Adipose tissue (tissue), 3 donors: ENCODE results near the gene SYCN. TPM values are rescaled to one million over a fixed set of nuclear protein-coding genes. Genes with fewer than 3 reads are reported as not detected.
"Not testable (repeated sequence)": the region's sequence is repeated elsewhere in the genome, so short reads cannot be mapped to it uniquely, and the experiment has no call there.

ENCODE experiments used
- H3K27ac ChIP-seq: one replicate; pipeline ENCODE4 v1.5.1; 2013; ENCODE audit warnings: low read depth, low read length
- WGBS, 3 donors: extraction: QIAGEN DNeasy Blood & Tissue Kit; methylation state at CpG; one replicate each; pipeline ENCODE4 v1.1.7; 2013; 5-methylcytosine and 5-hydroxymethylcytosine counted together
- polyA plus RNA-seq, 3 donors: library from polyadenylated mRNA; stranded (reverse); fragments of 200-250 nt; gene quantifications; one replicate each; pipeline ENCODE4 v1.2.3, GENCODE V29; 2013
- donor health status: healthy with polysubstance abuse.
- donor health status: Bipolar disorder and iron deficiency.
- donor health status: healthy.

The SYCN gene
- polyA plus RNA-seq, 3 donors = 1.0 to 939 TPM; not detected in 1

DNA sequence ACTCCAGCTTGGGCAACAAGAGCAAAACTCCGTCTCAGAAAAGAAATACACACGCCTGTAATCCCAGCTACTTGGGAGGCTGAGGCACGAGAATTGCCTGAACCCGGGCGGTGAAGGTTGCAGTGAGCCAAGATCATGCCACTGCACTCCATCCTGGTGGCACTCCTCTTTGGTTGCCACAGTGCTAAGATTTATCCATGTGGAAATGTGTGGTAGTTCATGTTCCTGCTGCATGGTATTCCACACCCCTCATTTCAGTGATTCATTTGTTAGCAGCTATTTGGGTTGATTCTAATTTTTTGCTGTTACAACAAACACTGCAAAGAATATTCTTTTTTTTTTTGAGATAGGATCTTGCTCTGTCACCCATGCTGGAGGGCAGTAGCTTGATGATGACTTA, 28.6 kb upstream of the SYCN start:
- H3K27ac ChIP-seq = no peak overlapping the region
- WGBS, 3 donors = 85 to 91% (median 88%) methylated on average over 5 of the region's 5 CpGs

DNA sequence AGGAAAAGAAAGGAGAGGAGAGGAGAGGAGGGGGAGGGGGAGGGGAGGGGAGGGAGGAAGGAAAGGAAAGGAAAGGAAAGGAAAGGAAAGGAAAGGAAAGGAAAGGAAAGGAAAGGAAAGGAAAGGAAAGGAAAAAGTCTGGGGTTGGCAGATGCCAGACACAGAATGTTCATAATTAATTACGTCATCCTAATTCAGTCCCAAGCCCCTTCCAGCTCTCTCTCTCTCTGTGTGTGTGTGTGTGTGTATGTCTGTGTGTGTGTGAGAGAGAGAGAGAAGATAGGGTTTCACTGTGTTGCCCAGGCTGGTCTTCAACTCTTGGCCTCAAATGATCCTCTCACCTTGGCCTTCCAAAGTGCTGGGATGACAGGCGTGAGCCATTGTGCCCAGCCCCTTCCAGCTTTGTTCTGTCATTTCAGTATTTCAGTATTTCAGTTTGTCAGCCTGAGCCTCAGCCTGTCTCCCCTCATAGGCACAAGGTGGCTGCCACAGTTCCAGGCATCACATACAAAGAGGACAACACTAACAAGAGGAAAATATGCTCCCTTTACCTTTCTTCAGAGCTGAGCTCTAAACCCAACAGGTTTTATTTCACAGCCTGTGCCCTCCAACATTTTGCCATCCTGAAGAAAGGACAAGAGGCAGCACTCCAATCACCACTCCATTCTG, 26.2 kb upstream of the SYCN start:
- no peak overlapping the region for H3K27ac ChIP-seq
- WGBS, 3 donors = 84 to 89% (median 86%) methylated on average over 2 of the region's 2 CpGs

DNA sequence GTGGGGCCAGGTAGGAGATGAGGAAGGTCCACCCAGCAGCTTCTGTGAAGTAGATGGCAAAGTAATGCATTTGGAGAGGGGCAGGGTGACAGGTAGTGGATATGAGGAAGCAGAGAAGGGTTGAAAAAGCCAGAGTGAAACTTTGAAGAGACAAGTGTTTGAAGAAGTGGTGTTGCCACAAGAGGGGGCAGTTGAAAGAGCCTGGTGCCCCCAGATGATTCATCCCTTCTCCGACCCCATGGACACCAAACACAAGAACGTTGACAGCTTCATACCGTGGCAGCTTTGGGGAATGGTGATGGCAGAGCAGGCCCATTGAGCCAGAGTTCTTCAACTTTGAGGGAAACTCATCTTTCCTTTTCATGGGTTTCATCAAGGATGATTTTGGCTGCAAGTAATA, 20.8 kb upstream of the SYCN start:
- no peak overlapping the region for H3K27ac ChIP-seq
- WGBS, 3 donors = 18 to 60% (median 23%) methylated on average over 3 of the region's 3 CpGs

DNA sequence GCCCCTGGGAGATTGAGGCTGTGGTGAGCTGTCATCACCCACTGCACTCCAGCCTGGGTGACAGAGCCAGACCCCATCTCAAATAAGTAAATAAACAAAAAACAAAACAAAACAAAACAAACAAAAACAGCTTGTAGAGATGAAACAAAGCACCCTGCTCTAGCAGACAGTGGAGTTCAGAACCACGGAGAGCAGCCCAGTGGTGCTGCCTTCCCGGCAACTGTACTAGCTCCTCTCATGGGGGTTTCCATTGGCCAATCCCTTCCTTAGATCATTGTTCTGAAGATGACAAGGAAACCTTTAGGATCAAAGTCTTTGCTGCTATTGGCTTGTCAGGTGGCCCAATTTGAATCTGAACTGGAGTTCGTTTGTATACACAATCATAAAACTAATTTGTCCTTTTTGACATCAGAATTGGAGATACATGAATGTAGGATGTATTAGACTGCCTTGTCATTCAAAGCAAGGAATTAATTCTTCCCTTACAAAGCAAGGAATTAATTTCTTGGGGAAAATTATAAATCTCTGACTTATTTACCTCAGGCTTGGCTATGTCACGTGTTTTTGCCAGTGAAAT, 19.7 kb upstream of the SYCN start:
- 19 to 53% (median 20%) methylated on average over 4 of the region's 4 CpGs for WGBS, 3 donors

DNA sequence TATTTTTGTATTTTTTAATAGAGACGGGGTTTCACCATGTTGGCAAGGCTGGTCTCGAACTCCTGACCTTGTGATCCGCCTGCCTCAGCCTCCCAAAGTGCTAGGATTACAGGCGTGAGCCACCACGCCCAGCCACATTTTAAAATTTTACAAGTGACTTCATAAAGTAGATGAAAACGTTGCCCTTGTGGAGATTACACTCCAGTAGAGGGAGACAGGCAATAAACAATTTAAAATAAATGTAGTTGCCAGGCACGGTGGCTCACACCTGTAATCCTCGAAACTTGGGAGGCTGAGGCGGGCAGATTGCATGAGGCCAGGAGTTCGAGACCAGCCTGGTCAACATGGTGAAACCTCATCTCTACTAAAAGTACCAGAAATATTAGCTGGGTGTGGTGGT, 15.0 kb upstream of the SYCN start:
- 65 to 81% (median 69%) methylated on average over 10 of the region's 10 CpGs for WGBS, 3 donors
- not testable (repeated sequence) for H3K27ac ChIP-seq

More for the DNA sequence above, 19.7 kb upstream of the SYCN start:
- H3K27ac ChIP-seq = no peak overlapping the region

DNA sequence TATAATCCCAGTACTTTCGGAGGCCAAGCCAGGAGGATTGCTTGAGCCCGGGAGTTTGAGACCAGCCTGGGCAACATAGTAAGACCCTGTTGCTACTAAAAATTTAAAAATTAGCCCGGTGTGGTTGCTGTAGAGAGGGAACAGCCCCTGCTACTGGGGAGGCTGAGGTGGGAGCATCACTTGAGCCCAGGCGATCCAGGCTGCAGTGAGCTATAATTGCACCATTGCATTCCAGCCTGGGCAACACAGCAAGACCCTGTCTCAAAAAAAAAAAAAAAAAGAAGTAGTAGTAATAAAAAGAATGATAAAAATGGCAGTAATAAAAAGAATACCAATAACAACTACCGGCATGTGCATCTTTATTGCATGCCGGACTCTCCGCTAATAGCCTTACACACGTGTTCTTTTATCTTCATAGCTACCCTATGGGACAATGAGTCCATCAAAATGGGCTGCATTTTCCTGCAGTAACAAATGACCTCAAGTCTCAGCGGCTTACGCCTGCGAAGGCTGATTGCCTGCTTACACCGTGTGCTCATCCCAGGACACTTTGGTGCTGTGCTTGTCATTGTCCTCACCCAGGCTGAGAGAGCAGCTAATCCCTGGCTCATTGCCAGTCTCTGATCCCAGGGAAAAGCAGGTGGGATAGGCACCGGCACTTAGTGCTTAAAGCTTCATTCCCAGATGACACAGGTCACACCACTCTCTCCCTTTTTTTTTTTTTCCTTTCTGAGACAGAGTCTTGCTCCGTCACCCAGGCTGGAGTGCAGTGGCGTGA, 14.4 kb upstream of the SYCN start:
- H3K27ac ChIP-seq = no peak overlapping the region
- 82 to 90% (median 83%) methylated on average over 15 of the region's 15 CpGs for WGBS, 3 donors

DNA sequence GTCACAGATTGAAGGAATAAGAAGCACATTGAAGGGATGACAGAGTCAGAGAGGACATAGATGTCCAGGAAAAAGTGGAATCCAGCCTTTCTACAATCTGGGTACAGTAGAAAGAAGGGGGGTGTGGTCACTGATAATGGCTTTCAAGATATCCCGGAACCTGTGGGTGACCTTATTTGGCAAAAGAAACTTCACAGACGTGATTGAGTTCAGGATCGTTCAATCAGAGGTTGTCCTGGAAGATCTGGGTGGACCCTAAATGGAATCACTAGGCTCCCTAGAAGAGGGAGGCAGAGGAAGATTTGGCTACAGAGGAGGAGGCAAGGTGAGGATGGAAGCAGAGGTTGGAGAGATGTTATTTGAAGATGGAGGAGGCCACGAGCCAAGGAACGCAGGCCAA, 13.0 kb upstream of the SYCN start:
- WGBS, 3 donors = 84 to 90% (median 85%) methylated on average over 5 of the region's 5 CpGs
- no peak overlapping the region for H3K27ac ChIP-seq

DNA sequence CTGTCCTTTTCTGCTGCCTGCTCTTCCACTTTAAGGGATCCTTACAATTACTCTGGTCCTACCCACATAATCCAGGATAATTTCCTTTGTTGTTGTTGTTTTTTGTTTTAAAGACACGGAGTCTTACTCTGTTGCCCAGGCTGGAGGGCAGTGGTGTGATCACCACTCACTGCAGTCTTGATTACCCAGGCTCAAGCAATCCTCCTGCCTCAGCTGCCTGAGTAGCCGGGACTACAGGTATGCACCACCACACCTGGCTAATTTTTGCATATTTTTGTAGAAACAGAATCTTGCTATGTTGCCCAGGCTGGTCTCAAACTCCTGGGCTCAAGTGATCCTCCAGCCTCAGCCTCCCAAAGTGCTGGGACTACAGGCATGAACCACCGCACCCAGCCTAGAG, 11.3 kb upstream of the SYCN start:
- 86 to 93% (median 90%) methylated on average over 3 of the region's 3 CpGs for WGBS, 3 donors
- H3K27ac ChIP-seq = not testable (repeated sequence)

DNA sequence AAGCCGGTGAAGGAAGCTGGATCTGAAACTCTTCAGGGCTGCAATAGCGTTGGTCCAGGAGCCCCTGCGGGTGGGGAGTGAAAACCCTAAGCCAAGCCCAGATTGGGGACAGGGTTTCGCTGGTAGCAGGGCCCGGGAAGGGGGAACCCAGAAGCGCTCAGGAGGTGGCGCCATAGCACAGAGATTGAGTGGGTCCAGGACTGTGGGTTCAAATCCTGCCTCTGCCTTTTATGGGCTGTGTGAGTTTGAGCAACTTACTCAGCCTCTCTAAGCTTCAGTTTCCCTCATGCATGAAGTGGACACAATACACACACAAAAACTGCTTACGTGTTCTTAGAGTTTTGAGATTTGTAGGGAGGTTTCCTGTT, 8.3 kb upstream of the SYCN start:
- 25 to 58% (median 26%) methylated on average over 8 of the region's 8 CpGs for WGBS, 3 donors
- no peak overlapping the region for H3K27ac ChIP-seq

DNA sequence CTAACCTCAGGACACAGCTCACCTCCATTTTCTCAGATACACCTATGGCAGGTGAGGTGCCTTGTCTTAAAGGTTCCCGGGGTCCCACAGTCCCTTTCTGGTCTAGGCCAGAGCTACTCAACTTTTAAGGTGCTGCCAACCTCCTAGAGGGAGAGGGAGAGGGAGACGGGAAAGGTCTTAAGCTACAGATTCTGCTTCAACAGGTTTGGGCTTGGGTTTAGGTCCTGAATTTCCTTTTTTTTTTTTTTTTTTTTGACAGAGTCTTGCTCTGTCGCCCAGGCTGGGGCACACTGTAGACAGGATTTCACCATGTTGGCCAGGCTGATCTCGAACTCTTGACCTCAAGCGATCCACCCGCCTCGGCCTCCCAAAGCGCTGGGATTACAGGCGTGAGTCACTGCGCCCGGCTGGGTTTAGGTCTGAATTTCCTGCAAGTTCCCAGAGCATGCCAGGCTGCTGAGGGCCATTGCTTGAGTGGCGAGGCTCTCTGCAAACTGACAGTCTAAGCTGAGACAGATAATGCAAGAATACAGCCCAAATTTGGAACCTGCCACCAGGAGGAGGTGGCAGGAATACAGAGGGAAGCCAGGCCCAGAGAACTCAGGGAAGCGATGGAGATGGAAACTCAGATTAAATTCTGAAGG, 7.8 kb upstream of the SYCN start:
- WGBS, 3 donors = 66 to 87% (median 75%) methylated on average over 13 of the region's 13 CpGs
- H3K27ac ChIP-seq = no peak overlapping the region

DNA sequence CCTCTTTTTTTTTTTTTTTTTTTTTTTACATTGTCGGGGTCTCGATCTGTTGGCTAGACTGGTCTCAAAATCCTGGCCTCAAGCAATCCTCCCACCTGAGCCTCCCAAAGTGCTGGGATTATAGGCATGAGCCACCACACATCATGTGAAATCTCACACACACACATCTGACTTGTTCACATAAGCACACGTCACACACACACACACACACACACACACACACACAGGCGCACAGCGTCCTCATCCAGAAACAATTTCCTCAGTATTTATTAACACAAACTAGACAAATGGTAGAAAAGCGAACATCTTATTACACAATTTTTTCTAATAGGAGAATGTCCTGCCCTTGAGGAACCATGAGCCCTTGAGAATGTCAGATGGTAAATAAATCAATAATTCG, 5.1 kb upstream of the SYCN start:
- no peak overlapping the region for H3K27ac ChIP-seq
- whole genome bisulfite sequencing, 3 donors = 40 to 76% (median 72%) methylated on average over 7 of the region's 7 CpGs

DNA sequence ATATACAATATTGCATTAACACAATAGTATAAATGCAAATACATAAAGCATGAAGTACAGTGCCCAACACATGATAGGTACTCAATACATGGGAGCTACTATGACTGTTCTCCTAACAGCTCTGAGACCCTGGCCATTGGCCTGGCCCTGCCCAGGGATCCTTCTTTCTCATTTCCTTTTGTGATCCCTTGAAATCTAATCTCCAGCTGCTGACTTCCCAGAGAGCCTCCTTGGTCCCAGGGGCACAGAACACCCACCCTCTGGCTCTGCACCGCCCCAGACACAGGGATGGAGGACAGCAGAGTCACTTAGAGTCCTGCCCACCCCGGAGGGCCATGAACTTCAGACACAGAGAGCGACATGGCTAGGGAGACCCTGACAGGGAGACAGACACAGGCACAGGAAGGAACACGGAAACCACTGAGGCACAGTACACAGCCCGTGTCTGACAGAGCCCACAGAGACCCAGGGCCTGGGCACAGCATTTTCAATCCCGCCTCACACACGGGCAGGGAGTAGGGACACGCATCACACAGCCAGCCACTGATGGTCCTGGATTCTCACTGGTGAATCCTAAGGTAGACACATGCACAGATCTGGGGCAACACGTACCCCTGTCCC, 4.2 kb upstream of the SYCN start:
- no peak overlapping the region for H3K27ac ChIP-seq
- WGBS, 3 donors = 31 to 78% (median 71%) methylated on average over 9 of the region's 9 CpGs

DNA sequence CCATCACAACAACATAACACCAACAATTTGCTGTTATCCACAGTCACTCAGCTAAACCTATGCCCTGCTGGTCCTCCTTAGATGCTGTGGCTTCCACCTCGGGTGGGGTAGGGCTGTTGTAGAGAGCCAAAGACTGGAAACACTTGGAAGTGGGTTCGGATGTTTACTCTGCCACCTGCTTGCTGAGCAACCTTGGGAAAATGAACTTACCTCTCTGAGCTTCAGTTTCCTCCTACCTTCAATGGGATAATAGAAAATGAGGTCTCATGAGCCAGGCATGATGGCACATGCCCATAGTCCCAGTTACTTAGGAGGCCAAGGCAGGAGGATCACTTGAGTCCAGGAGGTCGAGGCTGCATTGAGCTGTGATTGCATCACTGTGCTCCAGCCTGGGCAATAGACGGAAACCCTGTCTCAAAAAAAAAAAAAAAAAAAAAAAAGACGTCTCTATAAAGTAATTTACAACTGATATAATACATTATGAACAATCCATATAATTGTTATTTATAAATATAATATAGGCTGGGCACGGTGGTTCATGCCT, 3.3 kb upstream of the SYCN start:
- H3K27ac ChIP-seq = no peak overlapping the region
- 53 to 75% (median 72%) methylated on average over 6 of the region's 6 CpGs for WGBS, 3 donors

DNA sequence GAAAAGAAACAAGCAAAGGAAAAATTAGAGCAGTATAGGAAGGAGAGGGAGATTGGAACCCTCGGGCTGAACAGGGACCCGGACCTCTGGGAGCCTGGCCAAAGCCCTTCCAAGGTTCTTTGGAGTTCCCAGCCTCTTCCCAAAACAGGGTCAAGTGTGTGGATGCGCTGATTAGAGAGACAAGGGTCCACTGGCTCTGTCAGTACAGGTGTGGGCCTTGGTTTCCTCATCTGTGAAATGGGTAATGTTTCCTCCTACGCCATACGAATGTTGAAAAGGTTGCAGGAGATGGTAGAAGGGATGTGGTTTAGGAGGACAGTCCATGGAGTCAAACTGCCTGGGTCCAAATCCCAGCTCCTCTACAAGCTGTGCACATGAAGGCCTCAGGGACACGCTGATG, 2.1 kb upstream of the SYCN start:
- 77 to 90% (median 85%) methylated on average over 6 of the region's 6 CpGs for WGBS, 3 donors
- no peak overlapping the region for H3K27ac ChIP-seq

DNA sequence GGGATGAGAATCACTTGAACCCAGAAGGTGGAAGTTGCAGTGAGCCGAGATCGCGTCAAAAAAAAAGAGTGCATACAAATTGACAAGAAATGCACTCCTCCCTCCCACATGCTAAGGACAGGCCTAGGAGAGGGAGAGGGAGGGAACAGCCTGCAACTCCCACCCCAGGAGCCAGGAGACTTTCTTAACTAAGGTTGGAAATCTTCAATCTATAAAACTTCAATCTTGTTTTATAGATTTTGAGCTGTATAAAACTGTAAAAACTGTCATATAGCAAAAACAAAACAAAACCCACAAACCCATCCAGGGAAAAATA, 1.3 kb upstream of the SYCN start:
- H3K27ac ChIP-seq = no peak overlapping the region
- WGBS, 3 donors = 25 to 81% (median 77%) methylated on average over 3 of the region's 3 CpGs

DNA sequence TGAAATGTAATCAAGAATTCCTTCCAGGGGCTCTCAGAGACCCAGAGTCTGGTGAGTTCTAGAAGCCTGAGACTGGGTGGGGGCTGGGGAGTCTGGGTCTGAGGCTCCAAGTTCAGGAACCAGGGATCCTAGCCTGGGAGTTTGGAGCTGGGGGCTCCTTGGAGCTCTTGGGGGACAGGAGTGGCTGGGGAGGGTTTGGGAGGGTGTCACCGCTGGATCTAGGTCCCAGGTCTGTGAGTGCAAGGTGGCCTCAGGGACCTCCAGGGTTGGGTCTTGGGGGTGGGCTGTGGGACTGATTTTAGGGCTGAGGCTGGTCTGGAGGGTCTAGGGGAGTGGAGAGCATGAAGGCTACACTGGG, 1.1 kb downstream of the SYCN start:
- no peak overlapping the region for H3K27ac ChIP-seq
- WGBS, 3 donors = 10 to 100% (median 100%) methylated on average over 1 of the region's 1 CpG

DNA sequence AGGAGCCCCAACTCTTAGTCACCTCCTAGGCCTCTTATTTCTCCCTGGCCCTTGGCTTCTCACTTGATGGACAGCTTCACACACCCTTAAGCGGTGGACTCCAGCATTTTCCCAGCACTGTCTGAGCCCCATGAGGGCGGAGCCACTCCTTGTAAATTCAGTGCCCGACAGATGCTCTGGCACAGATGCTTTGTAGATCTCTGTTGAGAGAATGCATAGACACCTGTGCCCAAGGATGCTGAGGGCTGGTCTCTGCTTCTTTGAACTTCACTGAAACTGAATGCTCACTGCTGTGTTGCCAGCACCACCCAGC, 3.3 kb downstream of the SYCN start:
- 26 to 87% (median 76%) methylated on average over 3 of the region's 3 CpGs for WGBS, 3 donors
- H3K27ac ChIP-seq = no peak overlapping the region

DNA sequence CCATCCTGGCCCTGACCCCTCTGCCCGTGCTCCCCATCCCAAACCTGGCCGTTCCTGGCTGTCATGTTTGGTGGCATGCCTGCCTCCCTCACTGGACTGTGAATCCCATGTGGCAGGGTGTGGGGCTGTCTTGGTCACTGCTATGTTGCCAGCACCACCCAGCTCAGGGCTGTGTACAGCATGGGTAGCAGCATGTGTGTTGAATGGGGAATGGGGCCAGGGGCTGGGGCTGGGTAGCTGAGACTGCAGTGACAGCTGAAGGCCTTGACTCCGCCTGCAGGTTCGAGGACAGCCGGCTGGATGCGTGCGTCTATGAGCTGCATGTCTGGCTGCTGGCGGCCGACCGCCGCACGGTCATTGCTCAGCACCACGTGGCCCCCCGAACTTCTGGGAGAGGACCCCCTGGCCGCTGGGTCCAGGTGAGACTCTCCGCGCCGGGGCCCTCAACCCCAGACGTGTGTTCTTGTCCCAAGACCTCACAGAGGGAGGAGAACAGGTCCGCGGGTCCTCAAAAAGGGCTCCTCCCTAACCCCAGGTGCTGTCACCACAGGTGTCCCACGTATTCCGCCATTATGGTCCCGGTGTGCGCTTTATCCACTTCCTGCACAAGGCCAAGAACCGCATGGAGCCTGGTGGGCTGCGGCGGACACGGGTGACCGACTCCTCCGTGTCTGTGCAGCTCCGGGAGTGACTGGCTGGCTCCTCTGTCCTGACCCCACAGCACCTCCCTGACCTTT, 3.8 kb downstream of the SYCN start:
- 42 to 84% (median 84%) methylated on average over 20 to 32 of the region's 32 CpGs for WGBS, 3 donors
- H3K27ac ChIP-seq = no peak overlapping the region
